A673 (cell line): ENCODE measurements around the gene ARL5C.

Source experiments
- EZH2 ChIP-seq: fragments of 200-600 bp; sonication (generic); IDR thresholded peaks from 2 replicates; pipeline ENCODE4 v1.6.1; 2017; ENCODE audit warnings: borderline replicate concordance, low read depth, mild to moderate bottlenecking, mixed read lengths, antibody characterized with exemption, low read length; ENCODE audit not compliant: poor library complexity, severe bottlenecking
- TF ChIP-seq, protein P1 (sequence below): fragments of 300-800, 200-600 bp; sonication (generic); conservative IDR thresholded peaks from 2 replicates; pipeline ENCODE4 v1.5.1; 2017; ENCODE audit warnings: low read depth, mild to moderate bottlenecking, antibody characterized with exemption, low read length, moderate library complexity, mixed read lengths

DNA sequence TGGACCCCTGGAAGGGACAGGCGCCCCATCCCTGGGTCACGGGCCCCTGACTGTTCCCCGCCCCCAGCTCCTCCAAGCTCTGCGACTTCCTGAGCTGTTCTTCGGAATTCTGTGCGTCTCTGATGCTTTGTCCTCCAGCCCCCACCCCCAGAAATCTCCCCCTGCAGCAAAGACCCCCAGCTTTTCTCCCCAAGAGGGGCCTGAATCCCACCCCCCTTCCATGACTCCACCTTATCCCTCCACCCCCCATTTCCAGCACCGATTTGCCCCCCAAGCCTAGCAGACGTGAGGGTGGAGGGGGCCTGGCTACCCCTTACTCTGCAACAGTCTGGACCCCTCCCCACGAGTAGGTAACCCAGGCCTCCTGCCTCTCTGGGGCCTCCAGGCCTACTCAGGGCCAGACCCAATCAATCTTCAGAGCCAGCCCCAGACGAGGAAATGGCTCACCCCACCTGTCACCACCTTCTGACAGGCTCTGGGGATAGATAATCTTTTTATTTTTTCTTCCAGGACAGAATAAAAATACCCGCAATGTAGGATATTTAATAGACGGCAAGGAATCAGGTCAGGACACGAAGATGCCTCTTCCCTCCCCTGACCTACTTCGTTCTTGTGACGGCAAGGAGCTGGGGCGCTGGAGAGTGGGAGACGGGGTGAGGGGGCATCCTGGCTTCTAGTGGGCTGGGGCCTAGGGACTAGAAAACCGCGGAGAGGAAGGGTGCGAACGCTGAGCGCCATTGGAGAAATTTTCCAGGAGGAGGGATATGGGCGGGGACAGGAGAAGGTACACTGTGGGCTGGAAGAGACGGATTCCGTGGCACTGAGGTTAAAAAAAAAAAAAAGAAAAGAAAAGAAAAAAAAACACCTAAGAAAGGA lies 13.8 kb downstream of the ARL5C start:
- TF ChIP-seq, protein P1, sequence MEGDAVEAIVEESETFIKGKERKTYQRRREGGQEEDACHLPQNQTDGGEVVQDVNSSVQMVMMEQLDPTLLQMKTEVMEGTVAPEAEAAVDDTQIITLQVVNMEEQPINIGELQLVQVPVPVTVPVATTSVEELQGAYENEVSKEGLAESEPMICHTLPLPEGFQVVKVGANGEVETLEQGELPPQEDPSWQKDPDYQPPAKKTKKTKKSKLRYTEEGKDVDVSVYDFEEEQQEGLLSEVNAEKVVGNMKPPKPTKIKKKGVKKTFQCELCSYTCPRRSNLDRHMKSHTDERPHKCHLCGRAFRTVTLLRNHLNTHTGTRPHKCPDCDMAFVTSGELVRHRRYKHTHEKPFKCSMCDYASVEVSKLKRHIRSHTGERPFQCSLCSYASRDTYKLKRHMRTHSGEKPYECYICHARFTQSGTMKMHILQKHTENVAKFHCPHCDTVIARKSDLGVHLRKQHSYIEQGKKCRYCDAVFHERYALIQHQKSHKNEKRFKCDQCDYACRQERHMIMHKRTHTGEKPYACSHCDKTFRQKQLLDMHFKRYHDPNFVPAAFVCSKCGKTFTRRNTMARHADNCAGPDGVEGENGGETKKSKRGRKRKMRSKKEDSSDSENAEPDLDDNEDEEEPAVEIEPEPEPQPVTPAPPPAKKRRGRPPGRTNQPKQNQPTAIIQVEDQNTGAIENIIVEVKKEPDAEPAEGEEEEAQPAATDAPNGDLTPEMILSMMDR, result no peak
- no peak for TF ChIP-seq EZH2
